ENCODE data around the gene CEP295NL.
"Not testable (repeated sequence)": the region's sequence is repeated elsewhere in the genome, so short reads cannot be mapped to it uniquely, and the experiment has no call there.

Gene CEP295NL

DNA sequence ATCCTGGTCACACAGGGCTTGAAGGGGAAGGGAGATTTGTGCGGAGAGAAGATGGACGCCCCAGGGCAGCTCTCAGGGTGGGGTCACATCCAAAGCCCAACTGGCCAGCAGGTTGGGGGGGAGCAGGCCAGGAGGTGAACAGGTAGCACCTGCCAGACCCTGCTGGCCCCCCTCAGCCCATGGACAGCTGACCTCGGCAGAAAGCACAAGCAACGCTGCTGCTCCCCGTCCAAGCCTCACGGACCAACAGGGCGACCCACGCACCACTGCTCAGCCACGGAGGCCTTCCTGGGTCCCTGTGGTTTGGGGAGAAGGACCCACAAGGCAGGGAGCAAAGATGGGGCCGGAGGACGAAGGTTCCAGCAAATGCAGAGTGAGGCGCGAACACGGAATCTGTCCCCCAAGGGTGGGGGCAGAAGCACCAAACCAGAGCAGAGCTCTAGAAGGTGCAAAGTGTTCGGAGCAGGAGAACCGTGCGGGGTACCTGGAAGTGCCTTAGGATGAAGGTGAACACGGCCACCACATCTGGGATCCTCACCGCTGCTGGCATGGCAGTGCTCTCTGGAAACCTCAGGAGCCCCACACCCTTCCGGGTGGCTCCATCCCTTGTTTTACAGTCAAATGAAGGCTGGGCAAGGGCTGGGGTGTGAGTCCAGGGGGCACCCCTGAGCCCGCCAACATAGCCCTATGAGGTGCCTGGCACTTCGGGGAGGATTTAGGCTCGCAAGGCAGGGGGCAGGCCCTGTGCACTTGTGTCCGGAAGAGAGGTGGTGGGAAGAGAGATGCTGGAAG is 17.9 kb downstream of the CEP295NL start:
- no peak for DNase-seq

DNA sequence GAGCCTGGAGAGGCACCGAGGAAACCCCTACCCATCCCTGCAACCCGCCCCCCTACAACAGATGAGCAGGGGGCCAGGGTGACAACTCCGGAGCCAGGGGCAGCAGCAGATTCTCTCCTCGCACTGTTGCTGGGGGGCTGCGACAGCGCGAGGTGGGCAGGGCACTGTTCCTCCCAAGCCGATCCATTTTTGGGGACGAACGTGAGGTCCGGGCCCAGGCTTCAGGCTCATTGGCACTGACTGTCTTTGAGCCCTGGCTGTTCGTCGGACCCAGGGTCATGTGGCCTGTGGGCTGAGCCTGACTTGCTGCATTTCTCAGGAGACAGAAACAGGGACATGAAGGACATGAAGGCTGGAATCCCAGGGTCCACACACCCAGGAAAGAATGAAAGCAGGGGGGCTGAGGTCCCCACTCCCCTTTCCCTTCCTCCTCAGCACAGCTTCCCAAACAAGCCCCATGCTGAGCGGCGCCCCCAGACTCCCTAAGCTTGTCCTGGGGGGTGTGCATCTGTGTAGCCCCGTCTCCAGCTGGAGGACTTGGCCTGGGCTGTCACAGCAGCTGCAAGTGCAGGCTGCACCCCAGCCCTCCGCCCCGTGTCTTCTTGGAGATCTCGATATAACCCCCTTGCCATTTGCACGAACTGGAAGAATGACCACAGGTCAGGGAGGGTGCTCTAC is 18.7 kb downstream of the CEP295NL start:
- no peak for DNase-seq

DNA sequence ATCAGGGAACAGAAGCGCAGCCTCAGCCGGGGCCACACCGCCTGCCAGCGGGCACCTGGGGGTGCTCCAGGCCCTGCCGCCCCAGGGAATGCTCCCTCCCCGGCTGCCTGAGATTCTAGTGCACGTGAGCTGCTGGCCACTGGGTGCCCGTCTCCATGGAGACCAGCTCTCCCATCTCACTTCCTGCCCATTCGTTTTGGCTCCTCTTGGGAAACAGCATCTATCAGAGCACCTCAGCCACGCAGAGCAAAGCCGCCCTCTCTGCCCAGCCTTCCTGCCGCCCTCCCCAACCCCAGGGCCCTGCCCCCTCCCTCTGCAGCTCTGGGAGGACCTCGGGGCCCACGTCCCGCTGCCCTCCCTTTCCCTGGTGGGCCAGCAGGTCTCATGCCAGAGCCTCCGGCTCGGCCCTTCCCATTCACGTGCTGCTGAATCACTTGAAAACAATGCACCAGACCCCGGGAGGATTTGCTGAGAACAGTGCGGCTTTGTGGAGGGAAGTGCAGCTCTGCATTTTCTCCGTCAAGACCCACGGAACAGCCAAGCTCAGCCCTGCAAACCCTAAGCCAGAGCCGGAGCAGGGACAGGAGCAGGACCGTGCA is 19.4 kb downstream of the CEP295NL start:
- DNase-seq = peak; percentile 95

DNA sequence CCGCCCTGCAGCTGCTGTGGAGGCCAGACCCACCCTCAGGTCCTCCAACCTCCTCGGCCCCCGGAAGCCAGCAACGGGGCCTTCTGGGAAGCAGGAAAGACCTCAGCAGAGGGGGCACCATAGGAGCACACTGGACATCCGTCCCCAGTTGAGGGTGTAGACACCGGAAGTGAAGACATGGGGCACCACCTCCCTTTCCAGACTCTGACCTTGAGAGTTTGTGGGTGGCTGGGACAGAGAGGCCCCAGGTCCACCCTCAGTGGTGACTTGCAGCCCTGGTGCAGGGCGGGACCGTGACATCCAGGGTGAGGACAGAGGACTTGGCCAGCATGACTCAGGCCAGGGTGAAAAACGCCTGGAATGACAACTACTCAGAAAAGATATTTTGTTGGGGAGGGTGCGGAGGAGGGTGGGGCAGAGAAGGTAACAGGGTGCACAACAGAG is 19.9 kb downstream of the CEP295NL start:
- DNase-seq = peak; percentile 85

DNA sequence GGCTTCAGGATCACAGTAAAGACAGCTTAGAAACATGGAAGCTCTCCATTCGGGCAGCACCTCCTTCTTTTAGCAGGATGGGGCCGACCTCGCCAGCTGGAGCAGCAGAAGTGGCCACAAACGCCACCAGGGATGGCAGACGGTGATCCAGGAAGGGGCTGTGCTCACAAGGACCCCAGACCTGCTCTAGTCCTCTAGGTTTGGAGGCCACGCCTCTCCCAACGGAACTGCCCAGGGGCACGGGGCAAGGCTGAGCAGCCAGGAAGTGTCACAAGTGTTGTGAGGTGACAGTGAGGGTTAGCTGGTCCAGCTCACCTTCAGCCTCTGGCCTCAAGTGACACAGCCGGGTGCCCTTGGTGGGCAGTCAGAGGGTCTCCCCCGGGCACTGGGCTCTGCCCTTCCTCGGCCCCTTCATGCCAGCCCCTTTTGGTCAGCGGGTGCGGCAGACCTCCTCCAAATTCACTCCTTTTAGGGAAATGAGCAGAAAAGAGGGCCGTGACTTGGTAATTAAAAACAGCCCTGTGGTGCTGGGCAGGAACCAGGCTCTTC is 20.4 kb downstream of the CEP295NL start:
- DNase-seq = no peak

DNA sequence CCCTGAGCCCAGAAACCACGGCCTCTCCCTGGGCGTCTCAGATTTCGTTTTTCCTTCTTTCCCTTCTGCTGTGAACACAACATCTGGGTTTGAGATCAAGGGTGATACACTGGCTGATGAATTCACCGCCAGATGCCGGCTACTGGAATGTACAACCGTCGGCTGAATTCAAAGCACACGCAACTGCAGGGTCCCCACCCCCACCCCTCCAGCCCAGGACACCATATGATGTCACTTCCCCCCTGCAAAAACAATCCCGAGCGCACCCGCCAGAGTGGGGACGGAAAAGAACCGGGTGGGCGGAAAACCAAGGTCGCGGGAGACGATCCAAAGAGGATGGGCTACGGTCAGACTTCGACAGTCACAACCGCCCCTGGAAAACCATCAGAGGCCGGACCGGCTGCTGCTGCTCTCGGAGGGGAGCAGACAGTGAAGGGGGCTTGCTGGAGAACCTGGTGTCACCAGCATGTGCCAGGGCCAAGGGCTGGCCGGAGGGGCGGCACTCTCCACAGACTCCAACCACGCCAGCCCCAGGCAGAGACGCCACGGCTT is 23.3 kb downstream of the CEP295NL start:
- peak; percentile 95 for DNase-seq

DNA sequence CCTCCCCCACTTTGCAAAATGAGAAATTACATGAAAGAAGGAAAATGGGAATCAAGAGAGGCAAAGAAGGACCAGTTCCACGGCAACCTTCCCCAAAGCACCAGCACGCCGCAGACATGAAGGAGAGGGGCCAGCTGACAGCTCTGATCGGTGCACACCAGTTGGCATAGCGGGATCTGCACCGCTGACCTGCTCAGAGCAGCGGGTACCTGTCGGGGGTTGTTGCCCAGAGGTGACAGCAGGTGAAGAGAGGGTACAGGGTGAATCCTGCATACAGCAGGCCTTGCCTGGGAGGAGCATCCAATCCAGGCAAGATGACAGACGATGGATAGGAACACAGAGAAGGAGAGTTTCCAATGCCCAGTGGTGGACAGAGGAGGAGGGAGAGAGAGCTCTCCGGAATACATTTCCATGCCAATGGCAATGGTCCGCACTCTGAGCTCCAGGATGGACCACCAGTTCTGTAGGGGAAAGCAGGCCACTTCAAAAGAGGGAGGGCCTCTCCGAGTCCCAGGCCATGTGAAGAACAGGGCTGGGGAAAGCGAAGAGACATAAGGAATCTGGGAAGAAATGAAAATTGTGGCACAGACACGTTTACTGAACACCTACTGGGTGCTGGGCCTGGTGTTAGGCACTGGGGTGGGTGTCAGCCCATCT is 24.0 kb downstream of the CEP295NL start:
- DNase-seq = no peak

DNA sequence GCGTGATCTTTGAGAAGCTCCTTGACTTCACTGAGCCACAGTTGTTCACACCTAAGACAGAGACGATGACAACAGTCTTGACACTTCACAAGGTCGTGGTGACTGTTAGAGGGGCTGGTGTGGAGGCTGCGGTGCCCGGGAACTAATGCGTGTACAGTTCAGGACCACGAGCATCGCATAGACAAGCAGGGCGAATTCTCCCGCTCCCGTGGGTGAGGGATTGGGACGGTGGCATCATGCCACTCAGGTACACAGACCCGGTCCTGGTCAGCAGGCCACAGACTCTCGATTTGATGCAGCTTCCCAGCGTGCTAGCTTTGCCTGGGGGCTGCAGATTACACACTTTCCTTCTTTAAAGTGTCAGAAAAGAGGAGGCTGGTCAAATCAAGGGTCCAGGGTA is 24.7 kb downstream of the CEP295NL start:
- DNase-seq = no peak

DNA sequence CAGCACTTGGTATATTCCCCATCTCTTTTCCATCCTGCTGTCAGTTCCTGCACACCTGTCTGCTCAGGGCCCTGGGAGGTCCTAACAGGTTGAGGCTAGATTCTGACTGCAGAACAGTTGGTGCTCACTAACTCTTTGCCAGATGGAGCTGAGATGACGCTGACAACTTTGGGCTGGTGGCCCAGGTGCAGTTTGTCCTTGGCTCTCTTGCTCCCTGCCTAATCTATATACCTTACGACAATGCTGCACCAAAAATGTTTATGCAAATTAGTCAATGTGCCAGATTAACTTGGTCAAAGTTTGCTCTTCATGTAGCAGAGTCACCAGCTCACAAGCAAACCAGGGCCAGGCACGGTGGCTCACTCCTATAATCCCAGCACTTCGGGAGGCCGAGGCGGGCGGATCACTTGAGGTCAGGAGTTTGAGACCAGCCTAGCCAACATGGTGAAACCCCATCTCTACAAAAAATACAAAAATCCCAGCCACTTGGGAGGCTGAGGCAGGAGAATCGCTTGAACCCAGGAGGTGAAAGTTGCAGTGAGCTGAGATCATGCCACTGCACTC is 26.0 kb downstream of the CEP295NL start:
- not testable (repeated sequence) for DNase-seq

DNA sequence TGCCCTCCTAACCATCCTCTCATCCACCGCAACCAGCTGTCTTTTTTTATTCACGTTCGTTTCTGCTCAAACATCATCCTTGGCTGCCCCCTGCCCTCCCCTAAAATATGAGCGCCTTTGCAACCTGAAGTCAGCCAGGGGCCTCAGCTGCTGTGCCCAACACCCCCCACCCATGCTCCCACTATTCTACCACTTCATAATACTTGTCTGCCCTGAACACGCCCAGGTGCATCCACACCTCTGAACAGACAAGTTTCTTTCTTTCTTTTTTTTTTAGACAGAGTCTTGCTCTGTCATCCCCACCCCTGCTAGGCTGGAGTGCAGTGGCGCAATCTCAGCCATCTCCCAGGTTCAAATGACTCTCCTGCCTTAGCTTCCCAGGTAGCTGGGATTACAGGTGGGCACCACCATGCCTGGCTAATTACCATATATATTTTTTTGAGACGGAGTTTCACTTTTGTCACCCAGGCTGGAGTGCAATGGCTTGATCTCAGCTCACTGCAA is 26.9 kb downstream of the CEP295NL start:
- no peak for DNase-seq

DNA sequence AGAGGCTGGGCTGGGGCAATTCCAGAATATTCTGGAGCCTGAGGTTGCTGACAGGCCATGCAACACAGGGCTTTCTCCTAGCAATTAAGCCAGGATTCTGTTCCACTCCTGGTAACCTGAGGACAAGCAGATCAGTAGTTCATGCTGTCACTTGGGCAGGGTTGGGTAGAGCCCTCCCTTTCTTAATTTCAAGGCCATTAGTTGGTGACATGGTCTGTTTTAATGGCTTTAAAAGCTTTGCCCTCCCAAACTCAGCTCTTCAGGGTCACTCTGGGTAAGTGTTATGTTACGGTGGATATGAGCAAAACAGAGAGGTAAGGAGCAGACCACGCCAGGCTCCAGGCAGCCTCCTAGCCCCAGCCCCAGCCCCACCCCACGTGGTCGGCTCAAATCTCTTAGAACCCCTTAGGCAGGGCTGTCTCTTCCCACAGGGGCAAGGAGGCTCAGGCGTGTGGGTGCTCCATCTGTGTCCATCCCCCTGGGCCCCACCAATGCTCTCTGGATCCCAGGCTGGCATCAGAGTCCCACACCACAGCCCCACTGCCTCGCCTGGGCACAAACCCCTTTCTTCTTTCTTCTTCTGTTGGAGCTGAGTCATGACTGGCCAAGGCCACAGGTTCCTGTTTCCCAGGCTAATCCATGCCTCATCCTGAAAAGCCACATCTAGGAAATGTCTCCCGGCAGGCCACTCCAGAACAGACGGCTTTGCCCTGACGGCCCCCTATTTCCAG is 27.5 kb downstream of the CEP295NL start:
- DNase-seq = peak; percentile 33

DNA sequence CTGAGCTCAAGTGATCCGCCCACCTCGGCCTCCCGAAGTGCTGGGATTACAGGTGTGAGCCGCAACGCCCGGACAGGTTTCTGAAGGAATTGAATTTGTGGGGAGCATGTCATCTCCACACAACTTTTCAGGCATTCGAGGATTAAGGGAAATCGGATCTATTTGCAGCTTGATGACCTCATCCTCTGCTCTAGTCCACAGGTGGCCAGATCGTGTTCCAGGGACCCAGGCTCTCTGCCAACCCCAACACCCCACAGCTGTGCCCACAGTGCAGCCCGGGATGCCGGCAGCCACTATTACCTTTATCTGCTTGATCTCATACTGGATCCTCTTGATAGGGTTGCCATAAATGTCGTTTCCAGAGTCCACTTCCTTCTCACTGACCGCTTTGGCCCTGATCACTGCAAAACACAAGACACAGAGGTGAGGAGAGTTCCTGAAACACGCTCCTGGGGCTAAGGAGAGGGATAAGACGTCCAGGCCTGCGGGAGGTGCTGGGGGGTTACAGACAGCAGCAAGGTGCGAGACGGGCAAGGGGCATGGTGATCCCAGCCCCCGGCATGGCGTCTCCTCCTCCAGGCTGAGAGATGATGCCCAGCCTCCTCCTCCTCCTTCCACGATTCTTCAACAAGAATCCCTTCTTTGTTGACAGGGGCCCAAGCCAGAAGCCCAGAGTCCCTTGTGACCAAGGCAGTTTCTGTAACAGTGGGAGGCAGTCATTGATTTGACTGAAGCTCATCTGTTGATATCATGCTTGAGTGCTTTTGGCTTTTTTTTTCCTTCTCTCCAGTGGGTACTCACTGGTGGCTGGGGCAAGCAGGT is 29.3 kb downstream of the CEP295NL start:
- no peak for DNase-seq

DNA sequence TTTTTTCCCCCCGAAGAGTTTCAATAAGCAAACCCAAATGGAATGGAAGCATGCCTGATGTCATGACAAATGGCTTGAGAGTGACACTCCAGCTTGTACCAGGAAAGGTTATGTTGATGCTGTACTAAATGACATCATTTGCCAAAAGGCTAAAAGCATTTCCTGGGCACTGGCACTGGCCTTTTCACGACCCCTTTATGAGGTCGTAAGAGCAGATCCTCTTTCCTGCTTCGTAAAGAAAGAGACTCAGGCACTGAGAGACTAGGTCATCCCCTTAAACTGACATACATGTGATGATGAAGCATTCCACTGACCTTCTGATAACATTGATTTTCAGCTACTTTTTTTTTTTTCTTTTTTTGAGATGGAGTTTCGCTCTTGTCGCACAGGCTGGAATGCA is 30.5 kb downstream of the CEP295NL start:
- no peak for DNase-seq

DNA sequence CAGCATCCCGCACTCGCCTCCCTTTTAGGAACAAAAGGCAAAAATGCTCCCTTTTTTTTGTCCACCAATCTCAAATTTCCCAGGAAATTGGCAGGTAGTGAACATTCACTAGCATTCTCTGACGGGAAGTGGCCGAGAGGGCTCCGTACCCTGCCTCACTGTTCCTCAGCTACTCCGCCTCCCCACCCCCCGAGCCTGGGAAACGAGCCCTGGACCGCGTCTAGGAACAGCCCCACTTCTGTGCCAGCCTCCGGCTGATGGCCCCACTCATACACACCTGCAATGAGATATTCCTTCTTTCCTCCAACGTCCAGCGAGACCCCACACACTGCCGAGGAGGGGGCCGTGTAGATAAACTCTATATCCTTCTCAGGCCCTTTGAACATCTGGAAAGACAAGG is 32.4 kb downstream of the CEP295NL start:
- no peak for DNase-seq

DNA sequence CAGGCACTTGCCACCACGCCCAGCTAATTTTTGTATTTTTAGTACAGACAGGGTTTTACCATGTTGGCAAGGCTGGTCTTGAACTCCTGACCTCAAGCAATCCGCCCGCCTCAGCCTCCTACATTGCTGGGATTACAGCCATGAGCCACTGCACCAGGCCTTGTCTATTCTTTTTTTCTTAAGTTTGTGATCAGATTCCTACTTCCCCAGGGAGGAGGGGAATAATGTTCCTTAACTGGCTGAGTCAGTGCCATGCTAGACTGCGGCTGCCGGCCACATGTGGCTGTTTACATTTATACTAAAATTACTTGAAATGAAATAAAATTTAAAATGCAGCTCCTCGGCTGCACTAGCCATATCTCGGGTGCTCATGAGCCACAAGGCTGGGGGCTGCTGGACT is 34.6 kb downstream of the CEP295NL start:
- DNase-seq = peak; percentile 77

DNA sequence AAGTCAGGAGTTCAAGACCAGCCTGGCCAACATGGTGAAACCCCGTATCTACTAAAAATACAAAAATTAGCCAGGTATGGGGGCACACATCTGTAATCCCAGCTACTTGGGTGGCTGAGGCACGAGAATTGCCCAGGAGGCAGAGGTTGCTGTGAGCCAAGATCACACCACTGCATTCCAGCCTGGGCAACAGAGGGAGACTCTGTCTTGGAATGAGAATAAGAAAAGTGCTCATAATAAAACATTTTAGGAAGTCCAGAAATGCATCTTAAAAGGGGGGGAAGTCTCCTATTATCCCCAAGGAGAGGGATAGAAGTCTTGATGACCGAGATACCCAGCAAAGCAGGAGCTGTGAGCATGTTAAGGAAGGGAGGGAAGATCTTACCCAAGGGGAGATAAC is 36.0 kb downstream of the CEP295NL start:
- not testable (repeated sequence) for DNase-seq

DNA sequence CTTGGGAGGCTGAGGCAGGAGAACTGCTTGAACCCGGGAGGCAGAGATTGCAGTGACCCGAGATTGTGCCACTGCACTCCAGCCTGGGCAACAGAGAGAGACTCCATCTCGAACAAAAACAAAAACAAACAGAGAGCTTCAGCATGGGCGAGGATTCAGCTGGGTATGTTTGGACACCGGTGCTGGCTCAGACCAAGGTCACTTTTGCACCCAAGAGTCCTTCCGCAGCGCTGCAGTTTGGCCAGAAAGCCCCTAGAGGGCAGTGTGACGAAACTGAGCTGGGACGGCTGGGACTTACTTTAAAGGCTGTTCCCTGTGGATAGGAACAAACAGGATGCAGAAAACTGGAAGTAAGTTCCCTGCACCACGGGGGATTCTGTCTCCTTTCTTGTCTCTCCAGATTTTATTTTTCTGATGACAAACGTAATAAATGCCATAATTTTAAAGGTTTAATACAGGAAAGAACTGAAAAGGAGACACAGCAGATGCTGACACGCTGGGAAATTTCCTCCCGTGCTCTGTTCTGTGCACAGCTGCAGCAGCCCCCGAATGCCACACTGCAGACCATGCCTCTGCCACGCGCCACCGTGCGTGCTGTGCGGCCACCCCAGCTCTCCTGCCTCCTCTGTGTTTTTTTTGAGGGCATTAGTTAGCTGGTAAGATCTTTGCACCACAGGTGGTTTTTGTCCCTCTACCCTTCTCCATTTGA is 37.2 kb downstream of the CEP295NL start:
- DNase-seq = peak; percentile 68

DNA sequence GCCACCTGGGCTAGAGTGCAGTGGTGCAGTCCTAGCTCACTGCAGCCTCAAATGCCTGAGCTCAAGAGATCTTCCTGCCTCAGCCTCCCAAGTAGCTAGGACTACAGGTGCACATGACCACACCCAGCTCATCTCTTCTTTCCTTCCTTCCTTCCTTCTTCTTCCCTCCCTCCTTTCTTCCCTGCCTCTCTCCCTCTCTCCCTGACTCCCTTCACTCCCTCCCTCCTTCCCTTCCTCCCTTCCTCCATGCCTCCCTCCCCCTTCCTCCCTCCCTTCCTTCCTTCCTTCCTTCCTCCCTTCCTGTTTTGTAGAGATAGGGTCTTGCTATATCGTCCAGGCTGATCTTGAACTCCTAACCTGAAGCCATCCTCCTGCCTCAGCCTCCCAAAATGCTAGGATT is 38.9 kb downstream of the CEP295NL start:
- DNase-seq = no peak

DNA sequence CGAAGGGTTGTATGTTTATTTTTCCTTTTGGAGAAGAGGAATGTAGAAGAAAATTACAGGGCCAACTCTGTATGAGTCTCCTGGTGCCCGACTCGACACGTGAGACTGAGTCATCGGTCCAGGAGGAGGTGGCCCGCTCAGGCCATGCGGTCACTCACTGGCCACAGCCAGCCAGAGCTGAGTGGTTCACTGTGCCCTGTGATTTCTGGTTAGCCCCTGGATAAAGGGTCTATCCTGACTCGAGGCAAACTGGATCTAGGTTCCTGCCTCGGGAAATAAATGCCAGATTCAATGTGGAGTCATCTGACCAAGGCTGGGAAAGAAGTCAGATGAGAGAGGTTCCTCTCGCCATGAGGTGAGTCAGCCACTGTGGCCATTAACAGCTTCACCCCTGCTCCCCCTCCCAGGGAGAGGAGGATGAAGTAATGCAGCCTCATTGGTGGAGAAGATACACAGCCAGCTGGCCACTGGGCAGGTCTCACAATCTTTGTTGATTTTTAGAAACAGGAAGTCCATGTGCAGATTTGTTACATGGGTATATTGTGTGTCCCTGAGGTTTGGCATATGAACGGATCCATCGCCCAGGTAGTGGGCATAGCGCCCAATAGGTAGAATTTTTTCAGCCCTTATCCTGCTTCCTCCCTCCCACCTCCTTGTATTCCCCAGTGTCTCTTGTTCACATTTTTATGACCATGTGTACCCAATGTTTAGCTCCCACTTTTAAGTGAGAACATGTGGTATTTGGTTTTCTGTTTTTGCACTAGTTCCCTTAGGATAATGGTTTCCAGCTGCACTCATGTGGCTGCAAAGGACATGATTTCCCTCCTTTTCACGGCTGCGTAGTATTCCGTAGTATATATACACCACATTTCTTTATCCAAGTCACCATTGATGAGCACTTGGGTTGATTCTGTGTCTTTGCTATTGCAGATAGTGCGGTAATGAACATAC is 40.7 kb downstream of the CEP295NL start:
- DNase-seq = peak; percentile 96

All from fibroblast of skin of right biceps (primary cell).